Neural cell (in vitro differentiated cells): Measurements from ENCODE around the gene ADGRG6. TPM values are rescaled to one million over a fixed set of nuclear protein-coding genes. Genes with fewer than 3 reads are reported as not detected.

Experiments
- H2AFZ ChIP-seq: fragments of 200-600, 300-800 bp; sonication (generic), shearing (Covaris generic); 2 replicates; pipeline ENCODE4 v1.6.0; 2014; ENCODE audit warnings: low read depth, mild to moderate bottlenecking, antibody characterized with exemption, low read length, moderate library complexity
- H3F3A ChIP-seq: fragments of 200-600 bp; shearing (Covaris generic); 2 replicates; pipeline ENCODE4 v1.6.1; 2016; ENCODE audit warnings: mild to moderate bottlenecking, moderate library complexity, mixed read lengths, antibody characterized with exemption, low read length; ENCODE audit not compliant: insufficient read depth, poor library complexity, severe bottlenecking
- H3K27ac ChIP-seq: fragments of 200-600, 300-800 bp; sonication (generic), shearing (Covaris generic); 2 replicates; pipeline ENCODE4 v1.5.1; 2014; ENCODE audit warnings: mild to moderate bottlenecking, low read length, moderate library complexity
- H3K27me3 ChIP-seq: fragments of 300-800, 200-600 bp; sonication (generic), shearing (Covaris generic); 2 replicates; pipeline ENCODE4 v1.6.0; 2014; ENCODE audit warnings: mild to moderate bottlenecking, low read depth, low read length, moderate library complexity; ENCODE audit not compliant: insufficient read depth
- H3K36me3 ChIP-seq: fragments of 300-800, 200-600 bp; sonication (generic), shearing (Covaris generic); 2 replicates; pipeline ENCODE4 v1.5.1; 2014; ENCODE audit warnings: mild to moderate bottlenecking, antibody characterized with exemption, low read length, moderate library complexity; ENCODE audit not compliant: insufficient read depth
- H3K4me2 ChIP-seq: fragments of 300-800, 200-600 bp; sonication (generic), shearing (Covaris generic); 2 replicates; pipeline ENCODE4 v1.6.0; 2014; ENCODE audit warnings: mild to moderate bottlenecking, low read length
- H3K4me3 ChIP-seq: fragments of 300-800, 200-600 bp; sonication (generic), shearing (Covaris generic); 2 replicates; pipeline ENCODE4 v1.5.1; 2014; ENCODE audit warnings: mild to moderate bottlenecking, low read length, moderate library complexity
- H3K79me2 ChIP-seq: fragments of 200-600 bp; shearing (Covaris generic); replicated peaks from 2 replicates; pipeline ENCODE4 v1.6.0; 2014; ENCODE audit warnings: mild to moderate bottlenecking, low read length, moderate library complexity; ENCODE audit not compliant: insufficient read depth
- H3K9ac ChIP-seq: fragments of 300-800, 200-600 bp; sonication (generic), shearing (Covaris generic); 2 replicates; pipeline ENCODE4 v1.6.1; 2016; ENCODE audit warnings: mild to moderate bottlenecking, low read length, mixed read lengths
- H3K9me2 ChIP-seq: fragments of 200-600 bp; shearing (Covaris generic); 2 replicates; pipeline ENCODE4 v1.6.1; 2016; ENCODE audit warnings: mild to moderate bottlenecking, low read length, mixed read lengths; ENCODE audit not compliant: insufficient read depth
- H3K9me3 ChIP-seq: fragments of 200-600, 300-800 bp; sonication (generic), shearing (Covaris generic); 2 replicates; pipeline ENCODE4 v1.6.1; 2016; ENCODE audit warnings: mild to moderate bottlenecking, mixed run types, low read length, moderate library complexity, mixed read lengths
- H4K20me1 ChIP-seq: fragments of 200-600 bp; shearing (Covaris generic); 2 replicates; pipeline ENCODE4 v1.6.1; 2016; ENCODE audit warnings: mild to moderate bottlenecking, mixed run types; ENCODE audit not compliant: insufficient read depth
- EZH2 ChIP-seq: fragments of 200-600, 300-800 bp; shearing (Covaris generic), sonication (generic); IDR thresholded peaks from 2 replicates; pipeline ENCODE4 v1.6.1; 2014; ENCODE audit warnings: antibody characterized with exemption, low read length, borderline replicate concordance, mild to moderate bottlenecking; ENCODE audit not compliant: insufficient read depth, poor library complexity, severe bottlenecking
- POLR2AphosphoS5 ChIP-seq: IDR thresholded peaks from 2 replicates; pipeline ENCODE4 v1.6.1; 2012
- TAF1 ChIP-seq: IDR thresholded peaks from 2 replicates; pipeline ENCODE4 v1.6.1; 2012; ENCODE audit warnings: low read depth
- polyA plus RNA-seq: library from polyadenylated mRNA; depleted of rRNA; stranded (reverse); fragments of >200 nt; gene quantifications from 2 replicates; pipeline ENCODE4 v1.2.3, GENCODE V29; 2014
- TF ChIP-seq, protein P1 (sequence below): IDR thresholded peaks from 2 replicates; pipeline ENCODE4 v1.6.1; 2012; ENCODE audit warnings: borderline replicate concordance
- TF ChIP-seq, protein P2 (sequence below): fragments of 450-650 bp; IDR thresholded peaks from 2 replicates; pipeline ENCODE4 v1.5.1; 2014; ENCODE audit warnings: antibody characterized with exemption, mild to moderate bottlenecking, moderate library complexity; ENCODE audit not compliant: poor library complexity, severe bottlenecking

Gene ADGRG6
- polyA plus RNA-seq, 1 donor from 2014 or later = 0.37 TPM

DNA sequence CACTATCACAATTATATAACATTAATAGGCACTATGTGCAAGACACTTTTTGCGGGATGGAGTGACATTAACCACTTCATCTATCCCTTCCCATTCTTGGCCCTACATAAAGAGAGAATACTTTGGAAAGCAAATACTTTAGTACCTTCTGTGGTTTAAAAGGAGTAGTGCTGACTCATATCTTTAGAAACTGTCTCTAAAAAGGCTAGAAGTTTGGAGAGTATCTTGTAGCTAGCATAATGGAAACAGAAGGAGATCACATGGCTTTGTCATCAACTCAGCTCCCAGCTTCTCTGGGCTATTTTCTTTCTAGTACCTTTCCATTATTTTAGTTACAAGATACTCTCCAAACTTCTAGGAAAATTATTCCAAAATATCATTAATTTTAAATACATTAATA lies 157.5 kb downstream of the ADGRG6 start:
- Histone ChIP-seq H3K9ac (no peak overlapping the region), H3K9me3 (no peaks in the 10 kb centered on the region), H2AFZ (no peak overlapping the region), H3K4me2 (no peak overlapping the region), H4K20me1 (no peaks in the 10 kb centered on the region), H3K4me3 (no peak overlapping the region), H3K9me2 (no peaks in the 10 kb centered on the region), H3K79me2 (no peaks in the 10 kb centered on the region), H3K27me3 (no peaks in the 10 kb centered on the region), H3F3A (no peaks in the 10 kb centered on the region), H3K27ac (no peak overlapping the region), H3K36me3 (no peaks in the 10 kb centered on the region)
- TF ChIP-seq, protein P1, sequence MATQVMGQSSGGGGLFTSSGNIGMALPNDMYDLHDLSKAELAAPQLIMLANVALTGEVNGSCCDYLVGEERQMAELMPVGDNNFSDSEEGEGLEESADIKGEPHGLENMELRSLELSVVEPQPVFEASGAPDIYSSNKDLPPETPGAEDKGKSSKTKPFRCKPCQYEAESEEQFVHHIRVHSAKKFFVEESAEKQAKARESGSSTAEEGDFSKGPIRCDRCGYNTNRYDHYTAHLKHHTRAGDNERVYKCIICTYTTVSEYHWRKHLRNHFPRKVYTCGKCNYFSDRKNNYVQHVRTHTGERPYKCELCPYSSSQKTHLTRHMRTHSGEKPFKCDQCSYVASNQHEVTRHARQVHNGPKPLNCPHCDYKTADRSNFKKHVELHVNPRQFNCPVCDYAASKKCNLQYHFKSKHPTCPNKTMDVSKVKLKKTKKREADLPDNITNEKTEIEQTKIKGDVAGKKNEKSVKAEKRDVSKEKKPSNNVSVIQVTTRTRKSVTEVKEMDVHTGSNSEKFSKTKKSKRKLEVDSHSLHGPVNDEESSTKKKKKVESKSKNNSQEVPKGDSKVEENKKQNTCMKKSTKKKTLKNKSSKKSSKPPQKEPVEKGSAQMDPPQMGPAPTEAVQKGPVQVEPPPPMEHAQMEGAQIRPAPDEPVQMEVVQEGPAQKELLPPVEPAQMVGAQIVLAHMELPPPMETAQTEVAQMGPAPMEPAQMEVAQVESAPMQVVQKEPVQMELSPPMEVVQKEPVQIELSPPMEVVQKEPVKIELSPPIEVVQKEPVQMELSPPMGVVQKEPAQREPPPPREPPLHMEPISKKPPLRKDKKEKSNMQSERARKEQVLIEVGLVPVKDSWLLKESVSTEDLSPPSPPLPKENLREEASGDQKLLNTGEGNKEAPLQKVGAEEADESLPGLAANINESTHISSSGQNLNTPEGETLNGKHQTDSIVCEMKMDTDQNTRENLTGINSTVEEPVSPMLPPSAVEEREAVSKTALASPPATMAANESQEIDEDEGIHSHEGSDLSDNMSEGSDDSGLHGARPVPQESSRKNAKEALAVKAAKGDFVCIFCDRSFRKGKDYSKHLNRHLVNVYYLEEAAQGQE = no peak
- TF ChIP-seq TAF1 (no peak), POLR2AphosphoS5 (no peak)
- TF ChIP-seq, protein P2, sequence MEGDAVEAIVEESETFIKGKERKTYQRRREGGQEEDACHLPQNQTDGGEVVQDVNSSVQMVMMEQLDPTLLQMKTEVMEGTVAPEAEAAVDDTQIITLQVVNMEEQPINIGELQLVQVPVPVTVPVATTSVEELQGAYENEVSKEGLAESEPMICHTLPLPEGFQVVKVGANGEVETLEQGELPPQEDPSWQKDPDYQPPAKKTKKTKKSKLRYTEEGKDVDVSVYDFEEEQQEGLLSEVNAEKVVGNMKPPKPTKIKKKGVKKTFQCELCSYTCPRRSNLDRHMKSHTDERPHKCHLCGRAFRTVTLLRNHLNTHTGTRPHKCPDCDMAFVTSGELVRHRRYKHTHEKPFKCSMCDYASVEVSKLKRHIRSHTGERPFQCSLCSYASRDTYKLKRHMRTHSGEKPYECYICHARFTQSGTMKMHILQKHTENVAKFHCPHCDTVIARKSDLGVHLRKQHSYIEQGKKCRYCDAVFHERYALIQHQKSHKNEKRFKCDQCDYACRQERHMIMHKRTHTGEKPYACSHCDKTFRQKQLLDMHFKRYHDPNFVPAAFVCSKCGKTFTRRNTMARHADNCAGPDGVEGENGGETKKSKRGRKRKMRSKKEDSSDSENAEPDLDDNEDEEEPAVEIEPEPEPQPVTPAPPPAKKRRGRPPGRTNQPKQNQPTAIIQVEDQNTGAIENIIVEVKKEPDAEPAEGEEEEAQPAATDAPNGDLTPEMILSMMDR = no peak

DNA sequence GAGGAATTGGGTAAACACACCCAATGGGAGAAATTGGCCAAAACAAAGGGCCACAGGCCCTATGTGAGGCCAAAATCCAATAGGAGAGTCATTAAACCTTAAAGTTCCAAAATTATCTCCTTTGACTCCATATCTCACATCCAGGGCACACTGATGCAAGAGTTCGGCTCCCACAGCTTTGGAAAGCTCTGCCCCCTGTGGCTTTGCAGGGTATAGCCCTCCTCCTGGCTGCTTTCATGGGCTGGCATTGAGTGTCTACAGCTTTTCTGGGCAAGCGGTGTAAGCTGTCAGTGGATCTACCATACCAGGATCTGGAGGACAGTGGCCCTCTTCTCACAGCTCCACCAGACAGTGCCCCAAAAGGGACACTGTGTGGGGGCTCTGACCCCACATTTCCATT lies 160.5 kb downstream of the ADGRG6 start:
- H3K36me3 ChIP-seq = no peaks in the 10 kb centered on the region
- no peak overlapping the region for H3K4me3 ChIP-seq
- H3K27me3 ChIP-seq = no peaks in the 10 kb centered on the region
- no peak overlapping the region for H3K27ac ChIP-seq
- no peak overlapping the region for H3K4me2 ChIP-seq
- H3K79me2 ChIP-seq = no peaks in the 10 kb centered on the region
- no peak for TF ChIP-seq EZH2
- TF ChIP-seq, protein P1 = no peak
- H4K20me1 ChIP-seq = no peaks in the 10 kb centered on the region
- no peaks in the 10 kb centered on the region for H3F3A ChIP-seq
- no peaks in the 10 kb centered on the region for H3K9me3 ChIP-seq
- no peak overlapping the region for H3K9ac ChIP-seq
- H2AFZ ChIP-seq = no peak overlapping the region
- no peaks in the 10 kb centered on the region for H3K9me2 ChIP-seq
